Measurements from ENCODE around the gene EPHB3.

Gene EPHB3

GRCh38 chr3:184593220-184593927 lies 31.8 kb downstream of the EPHB3 start:
- no peaks in the 10 kb centered on the region for H3K36me3 ChIP-seq
- no peaks in the 10 kb centered on the region for H3K9me3 ChIP-seq
- peak; percentile 48 for DNase-seq
- TF ChIP-seq CTCF (IDR thresholded peaks at IDR 0.05; ENCODE audit: low read depth, low read length), result no peak
- no peaks in the 10 kb centered on the region for H3K27me3 ChIP-seq
- no peak overlapping the region for H3K4me3 ChIP-seq (ENCODE audit: low read depth, low read length)
- H3K4me1 ChIP-seq, result peaks cover 55% of the 10 kb centered on the region

DNA sequence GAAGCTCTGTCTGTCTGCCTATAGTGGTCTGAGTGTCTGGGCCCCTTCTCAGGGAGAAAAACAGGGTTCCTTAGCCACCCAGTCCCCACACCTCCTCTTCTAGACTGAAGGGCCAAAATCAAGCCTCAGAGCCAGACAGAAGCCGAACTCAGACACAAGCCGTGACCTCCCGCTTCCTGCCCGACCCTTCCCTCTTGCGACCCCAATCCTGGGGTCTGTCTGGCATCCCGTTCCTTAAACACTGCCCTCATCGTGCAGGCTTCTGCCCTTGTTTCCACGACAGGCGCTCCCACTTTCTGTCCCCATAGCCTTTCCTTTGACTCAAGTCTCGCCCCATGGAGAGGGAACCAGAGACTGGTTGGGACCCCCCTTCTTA lies 32.3 kb downstream of the EPHB3 start:
- no peak overlapping the region for H3K4me3 ChIP-seq (ENCODE audit: low read depth, low read length)
- no peak for TF ChIP-seq CTCF (IDR thresholded peaks at IDR 0.05; ENCODE audit: low read depth, low read length)
- H3K36me3 ChIP-seq, result no peaks in the 10 kb centered on the region
- no peak for DNase-seq
- no peaks in the 10 kb centered on the region for H3K27me3 ChIP-seq
- H3K4me1 ChIP-seq, result peaks cover 59% of the 10 kb centered on the region
- no peaks in the 10 kb centered on the region for H3K9me3 ChIP-seq

- Histone ChIP-seq H3K4me1 (peaks cover 65% of the 10 kb centered on the region), H3K27me3 (no peaks in the 10 kb centered on the region), H3K4me3 (ENCODE audit: low read depth, low read length) (no peak overlapping the region), H3K36me3 (no peaks in the 10 kb centered on the region), H3K9me3 (no peaks in the 10 kb centered on the region)
- no peak for DNase-seq
- TF ChIP-seq CTCF (IDR thresholded peaks at IDR 0.05; ENCODE audit: low read depth, low read length), result no peak
Observed at GRCh38 chr3:184594371-184595001, 32.9 kb downstream of the EPHB3 start.

- TF ChIP-seq CTCF (IDR thresholded peaks at IDR 0.05; ENCODE audit: low read depth, low read length), result no peak
- Histone ChIP-seq H3K4me3 (ENCODE audit: low read depth, low read length) (no peak overlapping the region), H3K36me3 (no peaks in the 10 kb centered on the region), H3K4me1 (peaks cover 60% of the 10 kb centered on the region), H3K27me3 (no peaks in the 10 kb centered on the region), H3K9me3 (no peaks in the 10 kb centered on the region)
- no peak for DNase-seq
Observed at GRCh38 chr3:184595726-184596125, 34.1 kb downstream of the EPHB3 start.

DNA sequence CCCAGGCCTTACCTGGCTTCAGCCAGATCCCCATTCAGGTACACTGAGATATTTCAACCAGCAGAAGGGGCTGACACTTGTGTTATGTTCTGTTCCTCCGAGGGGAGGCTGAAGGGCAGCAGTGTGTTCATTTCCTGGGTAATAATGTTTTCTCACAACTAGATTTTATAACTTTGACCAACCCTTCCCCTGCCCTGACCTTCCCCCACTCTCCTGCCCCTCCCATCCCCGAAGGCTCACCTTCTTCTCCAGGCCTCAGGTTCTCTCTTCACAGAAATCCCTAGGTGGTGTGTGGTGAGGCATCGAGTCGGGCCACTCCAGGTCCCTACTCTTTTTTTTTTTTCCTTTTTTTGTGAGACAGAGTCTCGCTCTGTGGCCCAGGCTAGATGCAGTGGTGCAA lies 34.6 kb downstream of the EPHB3 start:
- no peak for DNase-seq
- H3K9me3 ChIP-seq, result no peaks in the 10 kb centered on the region
- H3K4me3 ChIP-seq (ENCODE audit: low read depth, low read length), result no peak overlapping the region
- TF ChIP-seq CTCF (IDR thresholded peaks at IDR 0.05; ENCODE audit: low read depth, low read length), result no peak
- no peaks in the 10 kb centered on the region for H3K36me3 ChIP-seq
- peaks cover 56% of the 10 kb centered on the region for H3K4me1 ChIP-seq
- no peaks in the 10 kb centered on the region for H3K27me3 ChIP-seq

DNA sequence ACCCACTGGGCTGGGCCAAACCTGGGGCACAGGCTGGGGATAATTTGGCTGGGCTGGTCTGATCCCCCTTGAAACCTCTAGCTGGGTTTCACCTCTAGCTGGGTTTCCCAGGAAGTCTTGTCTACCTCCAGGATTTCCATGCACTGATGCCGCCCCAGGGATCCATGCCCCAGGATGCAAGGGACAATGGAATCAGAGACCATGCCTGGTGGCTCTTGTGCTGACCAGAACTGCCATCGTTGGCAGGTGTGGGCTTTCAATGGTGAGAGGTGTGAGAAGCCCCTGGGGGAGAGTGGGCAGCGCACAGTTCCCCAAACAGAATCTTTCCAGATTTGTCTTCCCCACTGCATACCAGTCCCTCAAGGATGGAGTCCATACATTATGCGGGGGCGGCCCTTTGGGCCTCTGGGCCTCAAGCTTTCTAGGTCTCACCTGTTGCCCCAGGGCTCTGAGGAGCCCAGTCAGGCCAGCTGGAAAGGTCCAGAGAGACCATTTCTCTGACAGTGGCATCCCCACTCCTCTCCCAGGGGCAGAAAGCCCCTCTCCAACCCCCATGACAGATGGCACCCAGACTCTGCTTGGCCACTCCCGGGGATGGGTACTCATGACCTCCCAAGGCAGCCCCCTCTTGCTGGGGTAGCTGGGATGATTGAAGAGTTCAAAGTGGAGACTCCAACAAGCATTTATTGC lies 35.4 kb downstream of the EPHB3 start:
- Histone ChIP-seq H3K4me1 (peaks cover 50% of the 10 kb centered on the region), H3K27me3 (no peaks in the 10 kb centered on the region), H3K9me3 (no peaks in the 10 kb centered on the region), H3K4me3 (ENCODE audit: low read depth, low read length) (no peak overlapping the region), H3K36me3 (no peaks in the 10 kb centered on the region)
- no peak for TF ChIP-seq CTCF (IDR thresholded peaks at IDR 0.05; ENCODE audit: low read depth, low read length)
- DNase-seq, result no peak
